IPS-15b (cell line): Measurements from ENCODE around the gene MCEMP1.
"Not testable (repeated sequence)": the region's sequence is repeated elsewhere in the genome, so short reads cannot be mapped to it uniquely, and the experiment has no call there.

Experiments used
- H3K27me3 ChIP-seq: one replicate; pipeline ENCODE4 v1.6.1; 2013; ENCODE audit warnings: low read length; ENCODE audit not compliant: control insufficient read depth, insufficient read depth
- H3K36me3 ChIP-seq: one replicate; pipeline ENCODE4 v1.6.1; 2013; ENCODE audit warnings: low read length; ENCODE audit not compliant: control insufficient read depth, insufficient read depth
- H3K4me1 ChIP-seq: one replicate; pipeline ENCODE4 v1.6.1; 2013; ENCODE audit warnings: mild to moderate bottlenecking, low read length; ENCODE audit not compliant: control insufficient read depth, insufficient read depth
- H3K4me3 ChIP-seq: one replicate; pipeline ENCODE4 v1.5.1; 2013; ENCODE audit warnings: low read depth, low read length
- H3K9ac ChIP-seq: one replicate; pipeline ENCODE4 v1.6.1; 2013; ENCODE audit warnings: low read depth, mild to moderate bottlenecking, low read length
- H3K9me3 ChIP-seq: one replicate; pipeline ENCODE4 v1.6.1; 2013; ENCODE audit warnings: mild to moderate bottlenecking, low read length; ENCODE audit not compliant: control insufficient read depth, insufficient read depth

Gene MCEMP1

DNA sequence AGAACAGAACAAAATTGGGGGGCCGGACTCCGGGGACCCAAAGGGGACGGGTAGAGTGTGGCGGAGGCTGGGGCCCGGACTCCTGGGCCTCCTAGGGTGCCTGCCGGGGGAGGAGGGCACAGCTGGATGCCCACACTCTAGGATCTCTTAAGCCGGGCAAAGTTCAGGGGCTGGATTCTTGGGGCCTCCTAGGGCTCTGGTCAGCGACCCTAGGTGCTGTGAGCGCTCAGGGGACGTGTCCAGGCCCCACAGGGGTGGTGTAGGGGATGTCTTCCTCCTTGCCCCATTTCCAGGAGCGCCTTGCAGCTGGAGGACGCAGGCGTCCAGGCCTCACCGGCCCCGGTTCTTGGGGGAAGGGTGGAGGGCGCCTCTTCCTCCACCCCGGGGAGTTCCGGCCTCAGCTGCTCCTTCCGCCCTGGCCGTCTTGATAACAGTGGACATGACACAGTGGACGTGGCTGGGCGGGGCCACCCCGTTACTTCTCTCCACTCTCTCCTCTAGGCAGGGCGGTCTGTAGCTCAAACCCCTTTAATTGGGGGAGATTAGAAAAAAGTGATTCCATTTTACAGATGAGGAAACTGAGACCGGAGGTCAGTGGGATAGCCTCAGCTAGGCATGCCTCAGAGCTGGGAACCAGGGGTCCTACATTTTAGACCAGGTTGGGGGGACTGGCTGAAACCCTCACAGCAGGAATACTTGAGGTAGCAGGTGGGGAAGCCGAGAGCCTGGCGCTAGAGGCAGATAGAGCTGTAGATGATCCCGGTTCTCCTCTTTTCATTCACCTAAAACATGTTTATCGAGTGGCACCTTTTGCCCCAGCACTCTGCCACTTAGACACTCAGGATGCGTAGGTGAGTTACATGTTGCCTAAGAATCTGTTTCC is 39.3 kb upstream of the MCEMP1 start:
- Histone ChIP-seq H3K9me3 (no peaks in the 10 kb centered on the region), H3K4me1 (no peaks in the 10 kb centered on the region), H3K4me3 (peak overlapping the region; percentile 75), H3K36me3 (peaks cover 6% of the 10 kb centered on the region), H3K27me3 (peaks cover 21% of the 10 kb centered on the region), H3K9ac (peak overlapping the region; percentile 54)

DNA sequence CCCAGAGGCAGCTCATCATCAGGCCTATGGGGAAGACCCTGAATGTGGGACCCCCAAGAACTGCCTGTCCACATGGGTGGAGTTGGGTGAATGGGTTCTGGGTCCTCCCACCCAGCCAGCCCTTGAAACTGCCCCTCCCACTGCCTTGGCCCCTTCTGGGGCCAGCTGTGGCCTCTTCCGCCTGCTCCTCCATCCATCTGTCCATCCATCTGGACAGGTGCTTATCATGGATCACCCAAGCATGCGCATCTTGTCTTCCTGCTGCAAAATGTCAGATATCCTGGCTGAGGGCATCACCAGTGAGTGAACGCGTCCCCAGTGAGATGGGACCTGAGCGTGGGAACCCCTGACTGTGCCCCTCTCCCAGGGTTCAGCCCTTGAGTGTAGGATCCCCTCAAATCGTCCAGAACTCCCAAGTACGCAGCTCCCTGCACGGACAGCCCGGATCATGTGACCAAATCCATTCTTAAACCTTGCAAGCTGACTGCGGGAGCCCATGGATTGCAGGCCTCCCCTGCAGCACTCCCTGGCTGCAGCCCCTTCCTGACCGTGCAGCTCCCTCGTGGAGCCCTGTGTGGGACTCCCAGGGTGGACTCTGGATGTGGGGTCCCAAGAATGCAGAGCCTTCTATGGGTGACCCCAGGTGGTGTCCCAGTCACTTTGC is 38.0 kb upstream of the MCEMP1 start:
- H3K9me3 ChIP-seq, result no peaks in the 10 kb centered on the region
- no peaks in the 10 kb centered on the region for H3K4me1 ChIP-seq
- no peak overlapping the region for H3K9ac ChIP-seq
- H3K27me3 ChIP-seq, result peaks cover 21% of the 10 kb centered on the region
- H3K36me3 ChIP-seq, result peaks cover 6% of the 10 kb centered on the region
- H3K4me3 ChIP-seq, result no peak overlapping the region

DNA sequence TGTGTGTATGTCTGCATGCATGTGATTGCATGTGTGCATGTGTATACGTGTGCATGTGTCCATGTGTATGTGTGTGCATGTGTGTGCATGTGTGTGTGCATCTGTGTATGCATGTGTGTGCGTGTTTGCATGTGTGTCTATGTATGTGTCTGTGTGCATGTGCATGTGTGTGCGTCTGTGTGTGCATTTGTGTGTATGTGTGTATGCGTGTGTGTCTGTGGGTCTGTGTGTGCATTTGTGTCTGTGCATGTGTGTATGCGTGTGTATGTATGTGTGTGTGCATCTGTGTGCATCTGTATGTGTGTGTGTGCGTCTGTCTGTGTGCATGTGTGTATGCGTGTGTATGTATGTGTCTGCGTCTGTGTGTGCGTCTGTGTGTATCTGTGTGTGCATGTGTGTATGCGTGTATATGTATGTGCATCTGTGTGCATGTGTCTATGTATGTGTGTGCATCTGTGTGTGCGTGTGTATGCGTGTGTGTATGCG is 37.0 kb upstream of the MCEMP1 start:
- H3K27me3 ChIP-seq, result peaks cover 18% of the 10 kb centered on the region
- H3K36me3 ChIP-seq, result peaks cover 9% of the 10 kb centered on the region
- no peak overlapping the region for H3K4me3 ChIP-seq
- H3K9ac ChIP-seq, result no peak overlapping the region
- no peaks in the 10 kb centered on the region for H3K4me1 ChIP-seq
- no peaks in the 10 kb centered on the region for H3K9me3 ChIP-seq

DNA sequence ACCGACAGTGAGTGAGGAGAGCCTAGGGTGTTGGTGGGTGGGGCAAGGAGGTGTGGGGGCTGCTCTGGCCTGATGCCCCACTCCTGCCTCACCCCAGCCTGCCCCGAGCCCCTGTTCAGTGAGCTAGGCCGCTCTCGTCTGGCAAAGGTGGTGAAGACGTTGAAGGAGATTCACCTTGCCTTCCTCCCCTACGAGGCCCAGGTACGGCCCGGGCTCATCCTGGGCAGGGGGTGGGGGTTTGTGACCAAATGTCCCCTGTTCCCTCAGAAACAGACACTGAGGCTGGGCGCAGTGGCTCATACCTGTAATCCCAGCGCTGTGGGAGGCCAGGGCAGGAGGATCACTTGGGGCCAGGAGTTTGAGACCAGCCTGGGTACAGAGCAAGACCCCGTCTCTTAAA is 36.1 kb upstream of the MCEMP1 start:
- Histone ChIP-seq H3K36me3 (peaks cover 9% of the 10 kb centered on the region), H3K27me3 (peaks cover 9% of the 10 kb centered on the region), H3K4me1 (no peaks in the 10 kb centered on the region), H3K9me3 (no peaks in the 10 kb centered on the region), H3K9ac (no peak overlapping the region), H3K4me3 (no peak overlapping the region)

DNA sequence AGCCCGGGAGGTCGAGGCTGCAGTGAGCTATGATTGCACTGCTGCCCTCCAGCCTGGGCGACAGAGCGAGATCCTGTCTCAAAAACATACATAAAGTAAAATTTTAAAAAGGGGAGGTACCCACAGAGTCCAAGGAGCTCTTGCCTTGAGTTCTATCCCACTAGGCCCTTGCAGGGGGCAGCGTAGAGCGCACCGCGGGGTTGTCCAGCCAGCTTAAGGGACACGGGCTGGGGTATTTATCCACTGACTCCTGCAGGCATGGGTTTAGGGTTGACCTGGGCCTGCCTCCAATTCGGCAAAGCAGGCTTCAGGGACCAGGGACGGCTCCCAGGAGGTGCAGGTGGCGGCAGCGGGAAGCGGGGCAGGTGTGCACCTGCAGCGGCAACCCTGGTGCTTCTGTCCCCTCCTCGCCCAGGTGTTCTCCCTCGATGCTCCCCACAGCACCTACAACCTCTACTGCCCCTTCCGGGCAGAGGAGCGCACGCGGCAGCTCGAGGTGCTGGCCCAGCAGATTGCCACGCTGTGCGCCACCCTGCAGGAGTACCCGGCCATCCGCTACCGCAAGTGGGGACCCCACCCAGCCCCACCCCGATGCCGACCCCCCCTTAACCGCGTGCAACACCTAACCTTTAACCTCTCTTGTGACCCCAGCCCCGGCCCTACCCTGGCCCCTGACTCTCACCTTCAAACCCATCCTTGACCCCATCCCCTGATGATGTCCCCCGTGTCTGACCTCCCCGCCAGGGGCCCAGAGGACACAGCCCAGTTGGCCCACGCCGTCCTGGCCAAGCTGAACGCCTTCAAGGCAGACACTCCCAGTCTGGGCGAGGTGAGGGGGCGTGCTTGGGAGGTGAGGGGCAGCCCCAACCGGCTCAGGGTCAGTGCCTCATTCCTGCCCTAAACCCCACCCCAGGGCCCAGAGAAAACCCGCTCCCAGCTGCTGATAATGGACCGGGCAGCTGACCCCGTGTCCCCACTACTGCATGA is 35.3 kb upstream of the MCEMP1 start:
- no peak overlapping the region for H3K4me3 ChIP-seq
- no peaks in the 10 kb centered on the region for H3K4me1 ChIP-seq
- peaks cover 12% of the 10 kb centered on the region for H3K36me3 ChIP-seq
- no peaks in the 10 kb centered on the region for H3K9me3 ChIP-seq
- peaks cover 1% of the 10 kb centered on the region for H3K27me3 ChIP-seq
- no peak overlapping the region for H3K9ac ChIP-seq

DNA sequence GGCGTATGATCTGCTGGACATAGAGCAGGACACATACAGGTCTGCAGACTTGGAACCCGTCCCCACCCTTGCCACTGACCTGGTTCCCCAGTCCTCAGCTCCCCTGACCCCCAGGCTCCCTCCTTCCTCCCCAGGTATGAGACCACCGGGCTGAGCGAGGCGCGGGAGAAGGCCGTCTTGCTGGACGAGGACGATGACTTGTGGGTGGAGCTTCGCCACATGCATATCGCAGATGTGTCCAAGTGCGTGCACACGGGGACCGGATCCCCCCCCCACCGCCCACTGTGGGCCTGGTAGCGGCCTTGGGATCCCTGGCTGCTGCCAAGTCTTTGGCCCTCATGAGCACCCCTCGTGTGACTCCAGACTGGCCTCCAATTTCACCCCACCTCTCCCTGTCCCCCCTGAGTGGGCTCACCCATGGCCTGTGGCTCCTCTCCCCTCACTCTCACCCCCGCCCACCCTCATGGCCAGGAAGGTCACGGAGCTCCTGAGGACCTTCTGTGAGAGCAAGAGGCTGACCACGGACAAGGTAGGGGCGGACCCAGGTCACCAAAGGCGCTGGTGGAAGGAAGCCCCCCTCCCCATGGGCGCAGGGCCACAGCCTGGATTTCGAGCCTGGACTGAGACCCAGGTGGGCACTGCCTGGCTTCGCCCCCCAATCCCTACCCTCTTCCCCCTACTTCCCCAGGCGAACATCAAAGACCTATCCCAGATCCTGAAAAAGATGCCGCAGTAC is 34.4 kb upstream of the MCEMP1 start:
- no peaks in the 10 kb centered on the region for H3K4me1 ChIP-seq
- H3K9ac ChIP-seq, result no peak overlapping the region
- H3K4me3 ChIP-seq, result no peak overlapping the region
- peaks cover 14% of the 10 kb centered on the region for H3K36me3 ChIP-seq
- no peaks in the 10 kb centered on the region for H3K9me3 ChIP-seq
- no peaks in the 10 kb centered on the region for H3K27me3 ChIP-seq

DNA sequence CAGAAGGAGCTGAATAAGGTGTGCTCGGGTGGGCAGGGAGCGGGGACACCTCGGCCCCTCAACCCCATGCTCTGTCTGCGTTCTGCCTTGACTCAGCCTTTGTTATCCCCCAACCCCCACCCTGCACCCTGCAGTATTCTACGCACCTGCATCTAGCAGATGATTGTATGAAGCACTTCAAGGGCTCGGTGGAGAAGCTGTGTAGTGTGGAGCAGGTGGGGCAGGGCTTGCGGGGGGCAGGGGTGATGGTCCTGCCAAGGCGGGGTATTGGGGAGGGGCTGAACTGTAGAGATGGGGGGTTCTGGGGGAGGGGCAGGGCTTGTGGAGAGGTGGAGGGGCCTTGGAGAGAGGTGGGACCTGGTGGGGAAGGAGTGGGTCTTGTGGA is 33.9 kb upstream of the MCEMP1 start:
- H3K9ac ChIP-seq, result no peak overlapping the region
- H3K27me3 ChIP-seq, result no peaks in the 10 kb centered on the region
- no peaks in the 10 kb centered on the region for H3K9me3 ChIP-seq
- H3K4me3 ChIP-seq, result no peak overlapping the region
- no peaks in the 10 kb centered on the region for H3K4me1 ChIP-seq
- peaks cover 14% of the 10 kb centered on the region for H3K36me3 ChIP-seq

DNA sequence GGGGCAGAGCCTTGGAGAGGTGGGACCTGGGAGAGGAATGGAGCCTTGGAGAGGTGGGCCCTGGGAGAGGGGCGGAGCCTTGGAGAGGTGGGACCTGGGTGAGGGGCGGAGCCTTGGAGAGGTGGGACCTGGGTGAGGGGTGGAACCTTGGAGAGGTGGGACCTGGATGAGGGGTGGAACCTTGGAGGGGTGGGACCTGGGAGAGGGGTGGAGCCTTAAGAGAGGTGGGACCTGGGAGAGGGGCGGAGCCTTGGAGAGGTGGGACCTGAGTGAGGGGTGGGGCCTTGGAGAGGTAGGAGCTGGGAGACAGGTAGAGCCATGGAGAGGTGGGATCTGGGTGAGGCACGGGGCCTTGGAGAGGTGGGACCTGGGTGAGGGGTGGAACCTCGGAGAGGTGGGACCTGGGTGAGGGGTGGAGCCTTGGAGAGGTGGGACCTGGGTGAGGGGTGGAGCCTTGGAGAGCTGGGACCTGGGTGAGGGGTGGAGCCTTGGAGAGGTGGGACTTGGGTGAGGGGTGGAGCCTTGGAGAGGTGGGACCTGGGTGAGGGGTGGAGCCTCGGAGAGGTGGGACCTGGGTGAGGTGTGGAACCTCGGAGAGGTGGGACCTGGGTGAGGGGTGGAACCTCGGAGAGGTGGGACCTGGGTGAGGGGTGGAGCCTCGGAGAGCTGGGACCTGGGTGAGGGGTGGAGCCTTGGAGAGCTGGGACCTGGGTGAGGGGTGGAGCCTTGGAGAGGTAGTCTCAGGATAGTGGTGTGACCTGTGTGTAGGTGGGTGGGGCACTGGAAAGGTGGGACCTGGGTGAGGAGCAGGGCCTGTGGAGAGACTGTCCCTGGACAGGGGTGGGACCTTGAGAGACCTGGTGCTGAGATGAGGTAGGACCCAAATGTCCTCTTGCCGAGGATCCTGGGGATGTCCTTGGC is 33.0 kb upstream of the MCEMP1 start:
- peaks cover 14% of the 10 kb centered on the region for H3K36me3 ChIP-seq
- not testable (repeated sequence) for H3K4me3 ChIP-seq

DNA sequence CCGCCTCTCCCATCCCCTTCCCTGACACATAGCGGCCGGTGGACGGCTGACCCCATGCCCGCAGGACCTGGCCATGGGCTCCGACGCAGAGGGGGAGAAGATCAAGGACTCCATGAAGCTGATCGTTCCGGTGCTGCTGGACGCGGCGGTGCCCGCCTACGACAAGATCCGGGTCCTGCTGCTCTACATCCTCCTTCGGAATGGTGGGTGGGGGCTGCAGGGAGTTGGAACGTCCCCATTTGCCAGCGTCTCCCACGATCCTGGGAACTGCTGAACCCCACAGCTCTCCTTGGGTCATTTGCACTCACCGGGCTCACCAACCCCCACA is 32.4 kb upstream of the MCEMP1 start:
- H3K9ac ChIP-seq, result no peak overlapping the region
- no peaks in the 10 kb centered on the region for H3K27me3 ChIP-seq
- no peaks in the 10 kb centered on the region for H3K9me3 ChIP-seq
- H3K36me3 ChIP-seq, result peaks cover 14% of the 10 kb centered on the region
- H3K4me1 ChIP-seq, result no peaks in the 10 kb centered on the region
- H3K4me3 ChIP-seq, result no peak overlapping the region

More for the DNA sequence above, 33.0 kb upstream of the MCEMP1 start:
- H3K9me3 ChIP-seq, H3K27me3 ChIP-seq, H3K4me1 ChIP-seq, H3K9ac ChIP-seq: not testable (repeated sequence)

DNA sequence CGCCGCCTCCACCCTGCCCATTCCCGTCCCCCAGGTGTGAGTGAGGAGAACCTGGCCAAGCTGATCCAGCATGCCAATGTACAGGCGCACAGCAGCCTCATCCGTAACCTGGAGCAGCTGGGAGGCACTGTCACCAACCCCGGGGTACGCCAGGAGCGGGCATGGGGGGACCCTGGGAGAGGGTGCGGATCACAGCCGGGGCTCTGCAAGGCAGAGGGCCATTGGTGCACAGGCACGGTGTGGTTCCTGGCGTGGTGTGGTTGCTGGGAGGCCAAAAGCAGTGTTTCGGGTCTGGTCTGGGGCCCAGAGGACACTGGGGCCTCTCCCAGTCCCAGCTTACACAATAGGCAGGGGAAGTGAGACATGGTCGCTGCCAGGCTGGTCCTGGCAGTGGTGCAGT is 31.7 kb upstream of the MCEMP1 start:
- Histone ChIP-seq H3K9ac (no peak overlapping the region), H3K27me3 (no peaks in the 10 kb centered on the region), H3K9me3 (no peaks in the 10 kb centered on the region), H3K4me1 (no peaks in the 10 kb centered on the region), H3K36me3 (peaks cover 14% of the 10 kb centered on the region), H3K4me3 (no peak overlapping the region)
